Stimulated activated CD8-positive, alpha-beta memory T cell treated with anti-CD3 and anti-CD28 coated beads, Interleukin-7, amount 100 ng/mL, for 48 hours (primary cell): Measurements from ENCODE around the gene PATL1.
"Not testable (repeated sequence)": the region's sequence is repeated elsewhere in the genome, so short reads cannot be mapped to it uniquely, and the experiment has no call there.

Source experiments
- DNase-seq, 2 donors: peaks; one replicate each; pipeline ENCODE4 v3.0.0-alpha.2; 2020; ENCODE audit warnings: low read depth in 1 of 2; ENCODE audit errors: extremely low read depth in 1 of 2

Gene PATL1

GRCh38 chr11:59676205-59676604 is 7.4 kb upstream of the PATL1 start:
- DNase-seq: no peak

GRCh38 chr11:59674291-59674690 is 5.5 kb upstream of the PATL1 start:
- no peak for DNase-seq

DNA sequence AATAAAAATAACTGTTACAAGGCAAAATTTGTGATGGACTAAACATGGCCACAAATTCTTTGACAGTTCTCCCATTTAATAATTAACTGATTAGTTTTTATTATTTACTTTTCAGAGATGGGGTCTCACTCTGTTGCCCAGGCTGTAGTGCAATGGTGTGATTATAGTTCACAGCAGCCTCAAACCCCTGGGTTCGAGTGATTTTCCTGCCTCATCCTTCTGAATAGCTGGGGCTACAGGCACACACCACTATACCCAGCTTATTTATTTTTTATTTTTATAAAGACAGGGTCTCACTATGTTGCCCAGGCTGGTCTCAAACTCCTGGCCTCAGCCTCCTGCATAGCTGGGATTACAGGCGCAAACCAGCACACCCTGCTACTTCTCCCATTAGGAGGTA is 4.5 kb upstream of the PATL1 start:
- DNase-seq: no peak

DNA sequence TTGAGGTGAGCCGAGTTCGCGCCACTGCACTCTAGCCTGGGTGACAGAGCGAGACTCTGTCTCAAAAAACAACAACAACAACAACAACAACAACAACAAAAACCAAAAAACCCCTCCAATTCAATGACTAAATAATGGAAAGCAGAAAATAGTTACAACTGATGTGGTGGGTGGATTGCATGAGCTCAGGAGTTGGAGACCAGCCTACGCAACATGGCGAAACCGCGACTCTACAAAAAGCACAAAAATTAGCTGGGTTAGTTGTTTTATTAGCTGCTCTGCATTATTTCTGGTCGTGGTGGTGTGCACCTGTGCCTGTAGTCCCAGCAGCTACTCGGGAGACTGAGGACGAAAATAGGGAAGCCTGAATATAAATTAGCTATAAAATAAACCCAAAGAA is 2.6 kb upstream of the PATL1 start:
- DNase-seq: no peak

DNA sequence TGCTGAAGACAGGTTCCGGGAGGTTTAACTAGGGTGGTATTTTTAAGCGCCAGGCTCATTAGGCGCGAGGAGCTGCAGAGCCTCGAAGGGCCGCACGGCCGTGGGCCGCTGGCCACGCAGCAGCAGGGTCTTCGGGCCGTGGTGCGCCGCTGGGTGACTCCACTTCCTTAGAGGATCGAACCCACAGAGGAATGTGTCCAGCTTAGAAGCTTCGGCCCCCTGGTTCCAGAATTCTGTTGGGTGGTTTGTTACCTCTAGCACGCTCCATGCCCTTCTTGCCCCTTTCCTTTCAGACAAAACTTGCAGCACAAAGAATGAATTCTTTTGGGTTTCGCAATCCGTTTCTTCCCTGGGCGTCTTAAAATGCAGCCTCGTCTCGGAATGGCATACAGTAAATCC is 773 bp upstream of the PATL1 start:
- DNase-seq: no peak

DNA sequence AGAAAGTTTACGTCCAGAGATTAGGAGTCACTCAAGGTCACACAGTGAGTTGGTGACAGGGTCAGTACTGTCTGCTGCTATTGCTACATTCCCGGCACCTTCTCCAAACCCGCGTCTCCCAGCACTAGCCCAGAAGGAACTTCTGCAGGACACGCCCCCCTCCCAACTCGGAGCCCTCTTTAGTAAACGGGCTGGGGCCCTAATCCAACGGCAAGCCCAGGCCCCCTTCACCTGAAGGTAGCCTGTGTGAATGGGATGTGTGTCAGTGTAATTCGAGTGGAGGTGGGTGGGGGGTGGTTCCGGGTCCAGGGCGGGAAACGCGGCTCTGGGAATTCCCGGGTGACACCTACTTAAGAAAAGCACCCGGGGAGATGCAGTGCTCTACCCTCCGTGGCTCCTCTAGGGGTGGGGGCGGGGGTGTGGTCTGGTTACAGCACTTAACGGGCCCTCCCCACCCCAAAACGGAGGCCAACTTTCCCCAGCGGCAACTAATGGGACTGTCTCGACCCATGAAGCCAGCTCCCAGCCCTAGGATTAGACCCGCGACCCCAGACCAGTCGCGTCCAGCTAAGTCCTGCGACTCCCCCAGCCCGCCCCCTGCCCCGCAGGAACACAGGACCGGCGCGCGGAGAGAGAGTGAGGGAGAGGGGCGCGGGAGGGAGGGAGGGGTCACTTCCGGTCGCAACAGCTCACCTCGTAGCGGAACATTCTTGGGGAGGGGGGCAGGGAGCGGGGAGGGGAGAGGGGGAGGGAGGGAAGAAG is 468 bp downstream of the PATL1 start:
- DNase-seq: peak; percentile 37 to 57

- no peak for DNase-seq
Observed at GRCh38 chr11:59667812-59668187, 1.0 kb downstream of the PATL1 start.

DNA sequence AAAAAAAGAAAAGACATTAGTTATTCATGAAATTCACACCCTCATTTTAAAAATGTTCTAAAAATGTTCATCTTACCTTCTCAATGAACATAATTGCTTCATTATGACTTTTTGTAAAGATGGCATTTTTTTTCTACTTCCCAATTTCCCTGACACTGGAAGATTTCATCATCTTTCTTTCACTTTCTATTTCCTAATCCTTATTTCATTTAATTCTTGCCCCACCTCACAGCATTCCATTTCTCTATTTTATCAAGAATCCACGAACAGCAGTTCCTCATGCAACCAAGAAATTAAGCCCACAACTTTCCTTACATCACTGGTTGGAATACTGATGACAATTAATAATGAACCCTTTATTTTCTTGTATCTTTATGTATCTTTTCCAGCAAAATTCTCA is 1.9 kb downstream of the PATL1 start:
- no peak for DNase-seq

- DNase-seq: no peak
Observed at GRCh38 chr11:59660621-59661020, 8.2 kb downstream of the PATL1 start.

GRCh38 chr11:59659981-59660380 is 8.9 kb downstream of the PATL1 start:
- no peak for DNase-seq

DNA sequence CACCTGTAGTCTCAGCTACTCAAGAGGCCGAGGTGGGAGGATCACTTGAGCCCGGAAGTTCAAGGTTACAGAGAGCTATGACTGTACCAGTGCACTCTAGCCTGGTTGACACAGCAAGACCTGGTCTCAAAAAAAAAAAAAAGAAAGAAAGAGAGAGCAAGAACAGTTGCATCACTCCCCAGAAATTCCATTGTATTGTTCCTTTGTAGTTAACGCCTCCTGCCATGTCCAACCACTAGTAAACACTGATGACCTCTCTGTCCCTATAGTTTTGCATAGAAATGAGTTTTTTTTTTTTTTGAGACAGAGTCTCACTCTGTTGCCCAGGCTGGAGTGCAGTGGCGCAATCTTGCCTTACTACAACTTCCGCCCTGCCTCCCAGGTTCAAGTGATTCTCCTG is 10.8 kb downstream of the PATL1 start:
- no peak for DNase-seq

GRCh38 chr11:59654893-59655292 is 13.9 kb downstream of the PATL1 start:
- no peak for DNase-seq

DNA sequence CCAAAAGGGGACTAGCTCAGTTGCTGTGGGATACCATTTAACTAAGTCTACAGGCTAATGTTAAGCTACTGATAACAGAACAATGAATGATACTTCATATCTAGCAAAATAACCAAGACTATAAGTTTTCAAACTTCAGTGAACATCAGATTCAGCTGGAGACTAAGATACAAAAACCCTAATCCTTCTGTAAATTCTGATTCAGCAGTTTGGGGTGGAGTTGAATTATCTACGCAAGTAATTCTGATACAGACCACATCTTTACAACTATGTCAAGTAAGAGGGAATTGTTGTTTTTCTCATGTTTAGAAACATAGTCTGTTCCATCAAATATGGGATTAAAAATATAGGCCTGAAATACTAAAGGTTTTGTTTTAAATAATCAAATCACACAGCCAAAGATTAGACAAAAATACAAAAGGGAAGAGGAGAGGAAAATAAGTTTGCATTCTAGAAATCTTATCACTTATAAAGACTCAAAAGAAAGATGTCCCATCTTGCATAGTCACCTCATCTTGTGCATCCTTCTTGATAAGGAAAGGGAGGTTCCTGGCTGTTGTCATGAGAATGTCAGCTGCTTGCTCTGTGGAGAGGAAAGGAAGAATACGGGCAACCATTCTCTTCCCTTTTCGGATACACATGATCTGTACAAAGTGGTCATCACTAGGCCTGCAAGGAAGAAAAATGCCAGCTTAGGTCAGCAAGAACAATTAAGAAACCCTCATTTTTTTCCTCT is 21.4 kb downstream of the PATL1 start:
- no peak for DNase-seq

DNA sequence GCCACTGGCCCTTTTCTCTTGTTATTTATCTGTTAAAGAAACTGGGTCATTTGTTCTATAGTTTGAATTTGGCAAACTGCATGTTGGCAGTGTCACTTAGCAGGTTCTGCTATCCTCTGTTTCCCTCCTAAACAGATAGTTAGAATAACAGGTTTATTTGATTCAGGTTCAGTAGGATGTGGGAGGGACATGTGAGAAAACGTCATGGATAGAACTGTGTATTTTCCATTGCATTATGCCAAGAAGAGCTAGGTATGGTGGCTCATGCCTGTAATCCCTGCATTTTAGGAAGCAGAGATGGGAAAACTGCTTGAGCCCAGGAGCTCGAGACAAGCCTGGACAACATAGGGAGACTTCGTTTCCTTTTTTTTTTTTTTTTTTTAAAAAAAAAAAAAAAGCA is 24.3 kb downstream of the PATL1 start:
- no peak for DNase-seq

DNA sequence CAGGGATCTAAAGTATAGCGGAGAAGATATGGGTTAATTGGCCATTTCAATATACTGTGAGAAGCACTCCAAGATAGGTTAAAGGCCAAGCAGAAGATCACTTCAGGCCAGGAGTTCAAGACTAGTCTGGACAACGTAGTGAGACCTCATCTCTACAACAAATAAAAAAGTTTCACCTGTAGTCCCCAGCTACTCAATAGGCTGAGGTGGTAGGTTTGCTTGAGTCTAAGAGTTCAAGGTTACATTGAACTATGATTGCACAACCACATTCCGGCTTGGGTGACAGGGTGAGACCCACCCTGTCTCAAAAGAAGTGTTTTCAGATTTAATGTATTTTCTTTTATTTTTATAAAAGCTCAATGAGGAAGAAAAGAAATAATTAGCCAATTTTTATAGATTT is 25.4 kb downstream of the PATL1 start:
- DNase-seq: no peak

GRCh38 chr11:59641156-59641555 is 27.7 kb downstream of the PATL1 start:
- no peak for DNase-seq

DNA sequence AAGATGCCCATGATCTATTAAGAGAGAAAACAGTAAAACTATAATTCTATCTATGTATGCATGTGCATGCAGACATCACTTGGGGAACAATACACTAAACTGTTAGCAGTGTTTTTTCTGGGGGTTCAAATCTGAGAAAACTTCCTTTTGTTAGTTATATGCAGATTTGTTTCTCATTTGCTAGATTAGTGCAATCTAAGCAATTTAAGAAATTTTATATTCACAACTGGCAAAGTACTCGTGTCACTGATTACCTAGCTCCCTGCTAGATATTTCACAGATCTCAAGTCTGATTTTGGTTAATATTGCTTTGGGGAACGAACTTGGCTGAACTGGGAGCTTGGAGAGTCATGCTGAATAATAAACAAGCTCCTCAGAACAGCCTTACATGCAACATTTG is 38.3 kb downstream of the PATL1 start:
- DNase-seq: no peak

DNA sequence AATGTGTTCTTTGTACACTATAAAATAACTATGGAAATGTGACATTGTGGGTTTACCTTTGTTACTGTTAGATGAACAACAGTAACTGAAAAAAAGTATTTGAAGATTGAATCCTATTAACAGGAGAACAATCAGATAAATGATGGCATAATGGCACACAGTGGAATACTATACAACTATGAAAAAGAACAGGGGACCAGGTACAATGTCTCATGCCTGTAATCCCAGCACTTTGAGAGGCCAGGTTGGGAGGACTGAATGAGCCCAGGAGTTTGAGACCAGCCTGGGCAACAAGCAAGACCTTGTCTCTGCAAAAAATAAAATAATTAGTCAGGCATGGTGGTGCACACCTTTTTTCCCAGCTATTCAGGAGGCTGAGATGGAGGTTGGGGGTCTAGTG is 38.8 kb downstream of the PATL1 start:
- DNase-seq: no peak

- not testable (repeated sequence) for DNase-seq
Observed at GRCh38 chr11:59626969-59627368, 41.9 kb downstream of the PATL1 start.

DNA sequence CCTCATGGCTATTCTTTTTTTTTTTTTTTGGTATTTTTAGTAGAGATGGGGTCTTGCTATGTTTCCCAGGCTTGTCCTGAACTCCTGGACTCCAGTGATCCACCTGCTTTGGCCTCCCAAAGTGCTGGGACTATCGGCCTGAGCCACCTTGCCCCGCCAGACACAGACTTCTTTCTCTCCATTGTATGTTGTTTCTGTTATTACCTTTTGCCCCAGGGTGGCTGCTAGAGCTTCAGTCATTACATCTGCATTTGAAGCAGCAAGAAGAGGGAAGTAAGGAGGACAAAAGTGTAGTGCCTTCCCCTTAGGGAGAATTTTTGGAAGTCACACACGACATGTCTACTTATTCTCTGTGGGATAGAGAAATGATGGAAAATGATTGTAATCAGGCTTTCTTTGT is 43.1 kb downstream of the PATL1 start:
- no peak for DNase-seq

GRCh38 chr11:59617876-59618275 is 51.0 kb downstream of the PATL1 start:
- no peak for DNase-seq

- DNase-seq: peak in 1 of 2 donors; percentile 98
Observed at GRCh38 chr11:59616396-59616982, 52.3 kb downstream of the PATL1 start.
